Lower lobe of right lung (tissue), 2 donors: ENCODE measurements around the gene GATD1. TPM values are rescaled to one million over a fixed set of nuclear protein-coding genes. Genes with fewer than 3 reads are reported as not detected.

Source experiments
- ATAC-seq, 2 donors: fragments of 200-7000 bp; cut with Tn5 transposase; one replicate each; pipeline ENCODE4 v1.9.1; 2020 to 2022; ENCODE audit warnings: mild to moderate bottlenecking in 2 of 2, moderate library complexity in 2 of 2
- DNase-seq: peaks from one replicate; pipeline ENCODE4 v3.0.0-alpha.2; 2020
- H3K27ac ChIP-seq: fragments of 200-600 bp; one replicate; pipeline ENCODE4 v1.8.0; 2022
- H3K27me3 ChIP-seq: fragments of 200-600 bp; one replicate; pipeline ENCODE4 v1.8.0; 2022; ENCODE audit warnings: low read depth
- H3K36me3 ChIP-seq: fragments of 200-600 bp; one replicate; pipeline ENCODE4 v1.8.0; 2022; ENCODE audit warnings: mild to moderate bottlenecking
- H3K4me1 ChIP-seq: fragments of 200-600 bp; one replicate; pipeline ENCODE4 v1.8.0; 2022
- H3K4me3 ChIP-seq: fragments of 200-600 bp; one replicate; pipeline ENCODE4 v1.8.0; 2022; ENCODE audit warnings: mild to moderate bottlenecking
- H3K9me3 ChIP-seq: fragments of 200-600 bp; one replicate; pipeline ENCODE4 v1.8.0; 2022
- intact Hi-C: fragments of 100-400 bp; cut with DNase I; formaldehyde crosslinking; loops from one replicate; pipeline ENCODE4 v1.11.0; 2022
- total RNA-seq: library from RNA; stranded (reverse); fragmentation: NEBNext Ultra II Directional; extraction: Animal tissue kit (Norgen Biotek cat#: 25700); gene quantifications from one replicate; pipeline ENCODE4 v1.2.1, GENCODE V29; 2021
- TF ChIP-seq, protein P1 (sequence below): fragments of 200-600 bp; IDR thresholded peaks from one replicate; pipeline ENCODE4 v1.8.0; 2022; ENCODE audit warnings: antibody characterized with exemption, mild to moderate bottlenecking
- donor health status: DM: no; HTN: yes; CAD: no; lungs with severe emphysema.

GATD1 gene
- total RNA-seq, 1 donor from 2014 or later: 46.7 TPM

DNA sequence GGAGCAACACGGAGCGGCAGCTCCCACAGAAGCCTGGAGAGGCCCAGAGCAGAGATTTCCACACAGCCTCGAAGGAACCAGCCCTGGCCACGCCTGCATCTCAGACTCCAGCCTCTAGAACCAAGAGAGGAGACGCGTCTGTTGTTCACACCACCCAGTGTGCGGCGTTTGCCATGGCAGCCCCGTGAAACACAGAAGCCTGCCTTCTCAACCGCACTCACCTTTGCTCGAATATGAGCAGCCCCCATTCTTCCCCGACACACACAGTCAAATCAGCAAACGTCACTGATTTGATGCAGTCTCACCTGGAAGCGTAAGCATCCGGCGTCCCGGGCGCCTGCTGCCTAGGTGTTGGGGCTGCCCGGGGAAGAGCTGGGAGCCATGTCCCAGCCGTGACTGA, 44.2 kb downstream of the GATD1 start:
- peaks cover 13% of the 10 kb centered on the region for H3K4me1 ChIP-seq
- H3K36me3 ChIP-seq: no peaks in the 10 kb centered on the region
- no peak overlapping the region for H3K27ac ChIP-seq
- ATAC-seq (no peak), DNase-seq (no peak)
- peaks cover 2% of the 10 kb centered on the region for H3K27me3 ChIP-seq
- no peak overlapping the region for H3K4me3 ChIP-seq
- intact Hi-C loops: no loop called here
- TF ChIP-seq, protein P1, sequence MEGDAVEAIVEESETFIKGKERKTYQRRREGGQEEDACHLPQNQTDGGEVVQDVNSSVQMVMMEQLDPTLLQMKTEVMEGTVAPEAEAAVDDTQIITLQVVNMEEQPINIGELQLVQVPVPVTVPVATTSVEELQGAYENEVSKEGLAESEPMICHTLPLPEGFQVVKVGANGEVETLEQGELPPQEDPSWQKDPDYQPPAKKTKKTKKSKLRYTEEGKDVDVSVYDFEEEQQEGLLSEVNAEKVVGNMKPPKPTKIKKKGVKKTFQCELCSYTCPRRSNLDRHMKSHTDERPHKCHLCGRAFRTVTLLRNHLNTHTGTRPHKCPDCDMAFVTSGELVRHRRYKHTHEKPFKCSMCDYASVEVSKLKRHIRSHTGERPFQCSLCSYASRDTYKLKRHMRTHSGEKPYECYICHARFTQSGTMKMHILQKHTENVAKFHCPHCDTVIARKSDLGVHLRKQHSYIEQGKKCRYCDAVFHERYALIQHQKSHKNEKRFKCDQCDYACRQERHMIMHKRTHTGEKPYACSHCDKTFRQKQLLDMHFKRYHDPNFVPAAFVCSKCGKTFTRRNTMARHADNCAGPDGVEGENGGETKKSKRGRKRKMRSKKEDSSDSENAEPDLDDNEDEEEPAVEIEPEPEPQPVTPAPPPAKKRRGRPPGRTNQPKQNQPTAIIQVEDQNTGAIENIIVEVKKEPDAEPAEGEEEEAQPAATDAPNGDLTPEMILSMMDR: no peak
- H3K9me3 ChIP-seq: no peaks in the 10 kb centered on the region

- peaks cover 25% of the 10 kb centered on the region for H3K27me3 ChIP-seq
Measured at GRCh38 chr11:729492-730074, 47.7 kb downstream of the GATD1 start.

GRCh38 chr11:728901-729491, 48.3 kb downstream of the GATD1 start:
- H3K4me1 ChIP-seq: peaks cover 29% of the 10 kb centered on the region
- peaks cover 28% of the 10 kb centered on the region for H3K27me3 ChIP-seq
- H3K36me3 ChIP-seq: peaks cover 13% of the 10 kb centered on the region
- DNase-seq (no peak), ATAC-seq (no peak)
- TF ChIP-seq, protein P1: no peak
- no peaks in the 10 kb centered on the region for H3K9me3 ChIP-seq
- intact Hi-C loops: loop anchor here (10.0 kb wide), 1 partner anchor 64 kb away; no protein-coding TSS in a partner anchor
- H3K4me3 ChIP-seq: no peak overlapping the region
- no peak overlapping the region for H3K27ac ChIP-seq

More at GRCh38 chr11:729492-730074, 47.7 kb downstream of the GATD1 start:
- no peak for ATAC-seq
- Histone ChIP-seq H3K9me3 (no peaks in the 10 kb centered on the region), H3K4me1 (peaks cover 29% of the 10 kb centered on the region), H3K36me3 (peaks cover 7% of the 10 kb centered on the region), H3K27ac (no peak overlapping the region), H3K4me3 (no peak overlapping the region)
- intact Hi-C loops: loop anchor here (10.0 kb wide), 1 partner anchor 65 kb away; no protein-coding TSS in a partner anchor
- TF ChIP-seq, protein P1: no peak
- peak; percentile 47 for DNase-seq

DNA sequence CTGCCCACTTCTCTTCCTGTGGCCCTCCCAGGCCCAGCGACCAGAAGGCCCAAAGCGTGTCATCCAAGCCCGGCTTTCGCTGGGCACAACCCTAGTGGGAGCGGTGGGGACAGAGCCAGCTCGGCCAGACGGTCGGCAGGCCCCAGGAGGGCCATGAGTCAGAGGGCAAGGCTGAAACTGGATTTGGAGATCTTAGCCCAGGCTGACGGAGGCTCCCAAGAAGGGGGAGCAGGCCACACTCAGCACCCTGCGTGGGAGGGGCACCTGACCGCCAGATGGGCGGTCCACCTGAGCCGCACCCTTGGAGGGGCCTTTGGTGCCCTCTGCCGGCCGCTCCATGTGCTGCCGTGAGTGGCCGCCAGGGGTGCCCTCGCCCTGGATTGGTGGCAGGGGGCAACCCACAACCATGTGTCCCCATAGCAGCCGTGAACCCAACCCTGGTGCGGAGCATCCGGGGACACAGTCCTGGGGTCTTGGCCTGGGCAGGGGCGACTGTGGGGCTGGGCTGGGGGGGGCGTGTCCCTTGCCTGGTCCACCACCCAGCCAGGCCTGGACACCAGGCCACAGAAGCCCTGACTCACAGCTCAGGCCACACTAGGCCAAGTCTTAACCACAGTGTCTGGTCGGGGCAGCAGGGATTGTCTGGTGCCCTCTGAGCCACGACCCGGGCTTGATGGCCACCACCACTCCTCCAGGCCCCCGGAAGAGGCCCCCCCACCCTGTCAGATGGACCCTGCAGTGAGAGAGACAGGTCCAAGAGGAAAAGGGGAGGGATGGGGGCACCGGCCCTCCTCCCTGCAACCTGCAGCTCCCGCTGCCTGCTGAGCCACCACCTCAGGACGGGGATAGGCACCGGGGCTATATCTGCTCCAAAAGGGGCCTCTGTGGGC, 49.2 kb downstream of the GATD1 start:
- no peaks in the 10 kb centered on the region for H3K9me3 ChIP-seq
- peaks cover 29% of the 10 kb centered on the region for H3K4me1 ChIP-seq
- intact Hi-C loops: loop anchor here (10.0 kb wide), 1 partner anchor 63 kb away; no protein-coding TSS in a partner anchor
- no peak overlapping the region for H3K4me3 ChIP-seq
- H3K27me3 ChIP-seq: peaks cover 29% of the 10 kb centered on the region
- peaks cover 17% of the 10 kb centered on the region for H3K36me3 ChIP-seq
- TF ChIP-seq, protein P1: peak; percentile 97
- ATAC-seq (peak; percentile 92 to 94), DNase-seq (peak; percentile 91)
- peak overlapping the region; percentile 53 for H3K27ac ChIP-seq

DNA sequence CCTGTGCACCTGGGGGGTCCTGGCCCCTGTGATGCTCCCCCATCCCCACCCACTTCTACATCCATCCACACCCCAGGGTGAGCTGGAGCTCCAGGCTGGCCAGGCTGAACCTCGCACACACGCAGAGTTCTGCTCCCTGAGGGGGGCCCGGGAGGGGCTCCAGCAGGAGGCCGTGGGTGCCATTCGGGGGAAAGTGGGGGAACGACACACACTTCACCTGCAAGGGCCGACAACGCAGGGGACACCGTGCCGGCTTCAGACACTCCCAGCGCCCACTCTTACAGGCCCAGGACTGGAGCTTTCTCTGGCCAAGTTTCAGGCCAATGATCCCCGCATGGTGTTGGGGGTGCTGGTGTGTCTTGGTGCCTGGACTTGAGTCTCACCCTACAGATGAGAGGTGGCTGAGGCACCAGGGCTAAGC, 50.0 kb downstream of the GATD1 start:
- H3K4me1 ChIP-seq: peaks cover 31% of the 10 kb centered on the region
- H3K4me3 ChIP-seq: no peak overlapping the region
- peak overlapping the region; percentile 53 for H3K27ac ChIP-seq
- intact Hi-C loops: loop anchor here (10.0 kb wide), 1 partner anchor 62 kb away; no protein-coding TSS in a partner anchor
- no peak for ATAC-seq
- peaks cover 32% of the 10 kb centered on the region for H3K27me3 ChIP-seq
- H3K9me3 ChIP-seq: no peaks in the 10 kb centered on the region
- TF ChIP-seq, protein P1: no peak
- H3K36me3 ChIP-seq: peaks cover 17% of the 10 kb centered on the region
- DNase-seq: no peak
